Tibial nerve (tissue), 4 donors: ENCODE results near the gene FOXD1.

Experiments used
- EP300 ChIP-seq, 2 donors: sonication (generic); formaldehyde crosslinking; IDR thresholded peaks; one replicate each; pipeline ENCODE4 v1.6.1; 2017; ENCODE audit warnings: antibody characterized with exemption in 2 of 2, mild to moderate bottlenecking in 1 of 2
- POLR2A ChIP-seq, 2 donors: fragments of 450-650 bp; IDR thresholded peaks; one replicate each; pipeline ENCODE4 v1.6.1; 2017; ENCODE audit warnings: antibody characterized with exemption in 2 of 2, mild to moderate bottlenecking in 2 of 2, moderate library complexity in 2 of 2
- TF ChIP-seq, protein P1 (sequence below), 5 experiments: fragments of 200-600 bp in 3 of 5; fragments of 450-650 bp in 2 of 5; sonication (generic) in 3 of 5; IDR thresholded peaks; one replicate each; pipeline ENCODE4 v1.5.1; 2016 to 2019; ENCODE audit warnings: antibody characterized with exemption in 5 of 5, mild to moderate bottlenecking in 3 of 5, moderate library complexity in 2 of 5

DNA sequence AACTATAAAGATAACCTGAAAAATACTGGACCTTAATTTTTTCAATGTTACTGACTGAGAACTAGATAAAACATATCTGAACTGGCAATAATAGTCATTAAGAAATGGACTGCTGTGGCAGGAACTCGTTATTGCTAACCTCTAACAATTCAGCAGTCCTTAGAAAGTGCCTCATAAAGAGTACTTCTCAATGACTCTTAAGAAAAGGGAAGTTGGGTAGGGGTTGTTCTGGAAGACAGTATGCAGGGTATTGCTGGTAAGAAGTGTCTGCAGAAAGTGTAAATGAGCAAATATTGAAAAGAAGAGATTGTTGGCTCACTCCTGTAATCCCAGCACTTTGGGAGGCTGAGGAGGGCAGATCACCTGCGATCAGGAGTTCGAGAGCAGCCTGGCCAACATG lies 27.9 kb downstream of the FOXD1 start:
- TF ChIP-seq, protein P1, sequence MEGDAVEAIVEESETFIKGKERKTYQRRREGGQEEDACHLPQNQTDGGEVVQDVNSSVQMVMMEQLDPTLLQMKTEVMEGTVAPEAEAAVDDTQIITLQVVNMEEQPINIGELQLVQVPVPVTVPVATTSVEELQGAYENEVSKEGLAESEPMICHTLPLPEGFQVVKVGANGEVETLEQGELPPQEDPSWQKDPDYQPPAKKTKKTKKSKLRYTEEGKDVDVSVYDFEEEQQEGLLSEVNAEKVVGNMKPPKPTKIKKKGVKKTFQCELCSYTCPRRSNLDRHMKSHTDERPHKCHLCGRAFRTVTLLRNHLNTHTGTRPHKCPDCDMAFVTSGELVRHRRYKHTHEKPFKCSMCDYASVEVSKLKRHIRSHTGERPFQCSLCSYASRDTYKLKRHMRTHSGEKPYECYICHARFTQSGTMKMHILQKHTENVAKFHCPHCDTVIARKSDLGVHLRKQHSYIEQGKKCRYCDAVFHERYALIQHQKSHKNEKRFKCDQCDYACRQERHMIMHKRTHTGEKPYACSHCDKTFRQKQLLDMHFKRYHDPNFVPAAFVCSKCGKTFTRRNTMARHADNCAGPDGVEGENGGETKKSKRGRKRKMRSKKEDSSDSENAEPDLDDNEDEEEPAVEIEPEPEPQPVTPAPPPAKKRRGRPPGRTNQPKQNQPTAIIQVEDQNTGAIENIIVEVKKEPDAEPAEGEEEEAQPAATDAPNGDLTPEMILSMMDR (IDR thresholded peaks at IDR 0.05): no peak
- TF ChIP-seq POLR2A (IDR thresholded peaks at IDR 0.05) (no peak), EP300 (IDR thresholded peaks at IDR 0.05) (no peak)
